HCT116 (cell line): ENCODE measurements around the gene CALML3. TPM values are rescaled to one million over a fixed set of nuclear protein-coding genes. Genes with fewer than 3 reads are reported as not detected.

ENCODE experiments used
- ATAC-seq: fragments of 200-7000 bp; cut with Tn5 transposase; 2 replicates; pipeline ENCODE4 v1.9.1; 2020; ENCODE audit warnings: mild to moderate bottlenecking, moderate library complexity
- BruUV-seq: library from RNA; stranded (reverse); fragments of 400-500 nt; replicated peaks from 2 replicates; lab custom pipeline; 2021; lab: Mats Ljungman, UMichigan
- CTCF ChIA-PET: fragments of 300-600 bp; sonication (Branson Sonifier 250); formaldehyde crosslinking; loops from one replicate; lab custom pipeline; 2021; ENCODE audit warnings: antibody characterized with exemption; lab: Charles Lee
- POLR2A ChIA-PET: fragments of 300-600, 350-600 bp; sonication (Branson Sonifier 250); formaldehyde crosslinking; loops from one replicate; lab custom pipeline; 2021; ENCODE audit warnings: antibody characterized with exemption; lab: Charles Lee
- RAD21 ChIA-PET, 2 experiments: fragments of 300-600 bp; sonication (Branson Sonifier 250); formaldehyde crosslinking; loops; one replicate each; lab custom pipeline; 2023; ENCODE audit warnings: low total read pairs in 2 of 2; ENCODE audit not compliant: uncharacterized antibody in 2 of 2, unreplicated experiment in 2 of 2, low non-redundant PET in 1 of 2; lab: Charles Lee
- DNase-seq: peaks from one replicate; pipeline ENCODE4 v3.0.0-alpha.2; 2010; ENCODE audit warnings: low read depth, low spot score
- H2AFZ ChIP-seq: fragments of 200-600 bp; shearing (Covaris generic), sonication (generic); 2 replicates; pipeline ENCODE4 v1.6.1; 2017; ENCODE audit warnings: low read depth, mixed run types, mixed read lengths, antibody characterized with exemption, low read length; ENCODE audit not compliant: poor library complexity, severe bottlenecking
- H3K27ac ChIP-seq: 2 replicates; pipeline ENCODE4 v1.5.1; 2012; ENCODE audit warnings: low read depth, low read length
- H3K27me3 ChIP-seq: fragments of 200-600 bp; sonication (generic); 2 replicates; pipeline ENCODE4 v1.6.1; 2016; ENCODE audit warnings: mixed run types, low read length, mixed read lengths; ENCODE audit not compliant: insufficient read depth
- H3K36me3 ChIP-seq, 2 experiments: fragments of 200-500 bp in 1 of 2; fragments of 200-600 bp in 1 of 2; sonication (Bioruptor generic) in 1 of 2; sonication (generic) in 1 of 2; 2 replicates each; pipeline versions ENCODE4 v1.5.1 to v1.6.1; 2014 to 2016; ENCODE audit warnings: low read length in 2 of 2, inconsistent platforms in 1 of 2, mixed read lengths in 1 of 2, mixed run types in 1 of 2; ENCODE audit not compliant: insufficient read depth in 2 of 2, control insufficient read depth in 1 of 2
- H3K4me1 ChIP-seq, 2 experiments: fragments of 200-600 bp in 1 of 2; sonication (generic) in 1 of 2; 2 replicates each; pipeline versions ENCODE4 v1.5.1 to v1.6.1; 2012 to 2017; ENCODE audit warnings: low read length in 2 of 2, inconsistent platforms in 1 of 2, mild to moderate bottlenecking in 1 of 2, mixed read lengths in 1 of 2, mixed run types in 1 of 2, moderate library complexity in 1 of 2; ENCODE audit not compliant: insufficient read depth in 2 of 2, control insufficient read depth in 1 of 2
- H3K4me2 ChIP-seq: fragments of 200-600 bp; sonication (generic); 2 replicates; pipeline ENCODE4 v1.6.1; 2017; ENCODE audit warnings: mixed run types, low read length, mixed read lengths
- H3K4me3 ChIP-seq, 2 experiments: fragments of 200-600 bp in 1 of 2; sonication (generic) in 1 of 2; replicated peaks in 1 of 2; 2 replicates each; pipeline ENCODE4 v1.5.1; 2011 to 2016; ENCODE audit warnings: low read length in 2 of 2, control low read depth in 1 of 2, low read depth in 1 of 2, mild to moderate bottlenecking in 1 of 2, mixed read lengths in 1 of 2, mixed run types in 1 of 2
- H3K79me2 ChIP-seq: fragments of 200-600 bp; sonication (generic); 2 replicates; pipeline ENCODE4 v1.6.1; 2017; ENCODE audit warnings: mild to moderate bottlenecking, mixed run types, low read length, moderate library complexity, mixed read lengths; ENCODE audit not compliant: insufficient read depth
- H3K9ac ChIP-seq: fragments of 200-600 bp; sonication (generic); 2 replicates; pipeline ENCODE4 v1.6.1; 2016; ENCODE audit warnings: low read length, mixed read lengths
- H3K9me2 ChIP-seq: fragments of 200-600 bp; sonication (generic), shearing (Covaris generic); 2 replicates; pipeline ENCODE4 v1.6.1; 2017; ENCODE audit warnings: mixed run types, mild to moderate bottlenecking, moderate library complexity; ENCODE audit not compliant: insufficient read depth
- H3K9me3 ChIP-seq, 2 experiments: fragments of 200-500 bp in 1 of 2; fragments of 200-600 bp in 1 of 2; sonication (Bioruptor generic) in 1 of 2; sonication (generic) in 1 of 2; 2 replicates each; pipeline ENCODE4 v1.6.1; 2014 to 2017; ENCODE audit warnings: low read length in 2 of 2, mixed read lengths in 2 of 2, inconsistent platforms in 1 of 2, low read depth in 1 of 2, mild to moderate bottlenecking in 1 of 2, mixed run types in 1 of 2, moderate library complexity in 1 of 2; ENCODE audit not compliant: control insufficient read depth in 1 of 2, insufficient read depth in 1 of 2
- H4K20me1 ChIP-seq: fragments of 200-600 bp; sonication (generic), shearing (Covaris generic); 2 replicates; pipeline ENCODE4 v1.6.1; 2017; ENCODE audit warnings: mixed run types, mild to moderate bottlenecking, moderate library complexity; ENCODE audit not compliant: insufficient read depth
- EGR1 ChIP-seq: IDR thresholded peaks from 2 replicates; pipeline ENCODE4 v1.6.1; 2012; ENCODE audit warnings: low read depth
- ELF1 ChIP-seq: IDR thresholded peaks from 2 replicates; pipeline ENCODE4 v1.6.1; 2012; ENCODE audit warnings: low read depth, borderline replicate concordance
- EZH2phosphoT487 ChIP-seq: fragments of 200-600 bp; IDR thresholded peaks from 2 replicates; pipeline ENCODE4 v1.6.1; 2018; ENCODE audit warnings: antibody characterized with exemption, borderline replicate concordance
- JUND ChIP-seq: IDR thresholded peaks from 2 replicates; pipeline ENCODE4 v1.6.1; 2012
- POLR2A ChIP-seq: IDR thresholded peaks from 2 replicates; pipeline ENCODE4 v1.7.0; 2011; ENCODE audit warnings: borderline replicate concordance; ENCODE audit not compliant: insufficient read depth, insufficient read length; ENCODE audit errors: extremely low read depth
- POLR2AphosphoS5 ChIP-seq: IDR thresholded peaks from 2 replicates; pipeline ENCODE4 v1.6.1; 2011; ENCODE audit warnings: mild to moderate bottlenecking, low read depth, low read length, moderate library complexity
- RAD21 ChIP-seq: IDR thresholded peaks from 2 replicates; pipeline ENCODE4 v1.6.1; 2012; ENCODE audit warnings: low read depth, mild to moderate bottlenecking
- SIN3A ChIP-seq: IDR thresholded peaks from 2 replicates; pipeline ENCODE4 v1.6.1; 2012; ENCODE audit warnings: low read depth
- YY1 ChIP-seq: IDR thresholded peaks from 2 replicates; pipeline ENCODE4 v1.6.1; 2011; ENCODE audit warnings: low read length, low read depth, moderate library complexity, mild to moderate bottlenecking; ENCODE audit not compliant: insufficient replicate concordance; ENCODE audit errors: extremely low read depth
- intact Hi-C: fragments of 100-400 bp; cut with micrococcal nuclease; formaldehyde crosslinking; loops from 2 replicates; pipeline ENCODE4 v1.10.0; 2022
- total RNA-seq: library from RNA; stranded (reverse); gene quantifications from one replicate; pipeline ENCODE4 v1.2.1, GENCODE V29; 2021; ENCODE audit not compliant: unreplicated experiment
- TF ChIP-seq, protein P1 (sequence below): IDR thresholded peaks from 2 replicates; pipeline ENCODE4 v1.6.1; 2011; ENCODE audit warnings: mild to moderate bottlenecking, low read length, moderate library complexity; ENCODE audit not compliant: insufficient replicate concordance; ENCODE audit errors: extremely low read depth
- TF ChIP-seq, protein P2 (sequence below): IDR thresholded peaks from 2 replicates; pipeline ENCODE4 v1.6.1; 2012

The CALML3 gene
- total RNA-seq, 1 experiment from 2014 or later = not detected

DNA sequence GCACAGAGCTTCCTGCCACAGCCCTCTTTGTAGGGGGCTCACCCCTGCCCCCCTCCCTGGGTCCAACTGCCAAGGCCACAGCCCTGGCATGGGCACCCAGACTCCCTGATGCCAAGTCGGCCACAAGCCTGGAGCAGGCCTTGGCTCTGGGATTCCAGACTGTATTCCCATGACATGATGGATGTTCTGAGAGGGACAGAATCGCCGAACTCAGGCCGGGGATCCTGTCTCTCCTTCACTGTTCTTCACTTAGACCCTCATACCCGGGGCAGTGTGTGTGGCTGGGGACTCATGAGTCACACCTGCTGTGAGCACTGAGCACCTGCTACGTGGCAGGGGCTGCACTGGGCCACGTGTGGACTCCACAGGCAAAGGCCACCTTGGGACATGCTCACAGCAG lies 33.3 kb upstream of the CALML3 start:
- Histone ChIP-seq H3K27me3 (no peaks in the 10 kb centered on the region), H3K9me3 (no peaks in the 10 kb centered on the region), H3K27ac (no peak overlapping the region), H3K9me2 (no peaks in the 10 kb centered on the region), H4K20me1 (no peaks in the 10 kb centered on the region), H3K4me3 (no peak overlapping the region), H3K36me3 (no peaks in the 10 kb centered on the region), H3K79me2 (no peaks in the 10 kb centered on the region), H3K4me1 (peaks cover 0 to 5% of the 10 kb centered on the region in 2 experiments; a peak in 1 of 4 replicates), H2AFZ (no peak overlapping the region), H3K9ac (no peak overlapping the region), H3K4me2 (no peak overlapping the region)
- CTCF ChIA-PET = no interaction called here
- ATAC-seq = no peak
- POLR2A ChIA-PET = no interaction called here
- no peak for DNase-seq
- RAD21 ChIA-PET = no interaction called here
- intact Hi-C loops = no loop called here
- BruUV-seq = no TSS peak
- TF ChIP-seq ELF1 (no peak), YY1 (no peak), RAD21 (no peak), EZH2phosphoT487 (no peak)
- TF ChIP-seq, protein P1, sequence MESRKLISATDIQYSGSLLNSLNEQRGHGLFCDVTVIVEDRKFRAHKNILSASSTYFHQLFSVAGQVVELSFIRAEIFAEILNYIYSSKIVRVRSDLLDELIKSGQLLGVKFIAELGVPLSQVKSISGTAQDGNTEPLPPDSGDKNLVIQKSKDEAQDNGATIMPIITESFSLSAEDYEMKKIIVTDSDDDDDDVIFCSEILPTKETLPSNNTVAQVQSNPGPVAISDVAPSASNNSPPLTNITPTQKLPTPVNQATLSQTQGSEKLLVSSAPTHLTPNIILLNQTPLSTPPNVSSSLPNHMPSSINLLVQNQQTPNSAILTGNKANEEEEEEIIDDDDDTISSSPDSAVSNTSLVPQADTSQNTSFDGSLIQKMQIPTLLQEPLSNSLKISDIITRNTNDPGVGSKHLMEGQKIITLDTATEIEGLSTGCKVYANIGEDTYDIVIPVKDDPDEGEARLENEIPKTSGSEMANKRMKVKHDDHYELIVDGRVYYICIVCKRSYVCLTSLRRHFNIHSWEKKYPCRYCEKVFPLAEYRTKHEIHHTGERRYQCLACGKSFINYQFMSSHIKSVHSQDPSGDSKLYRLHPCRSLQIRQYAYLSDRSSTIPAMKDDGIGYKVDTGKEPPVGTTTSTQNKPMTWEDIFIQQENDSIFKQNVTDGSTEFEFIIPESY = no peak
- TF ChIP-seq, protein P2, sequence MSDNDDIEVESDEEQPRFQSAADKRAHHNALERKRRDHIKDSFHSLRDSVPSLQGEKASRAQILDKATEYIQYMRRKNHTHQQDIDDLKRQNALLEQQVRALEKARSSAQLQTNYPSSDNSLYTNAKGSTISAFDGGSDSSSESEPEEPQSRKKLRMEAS = no peak

DNA sequence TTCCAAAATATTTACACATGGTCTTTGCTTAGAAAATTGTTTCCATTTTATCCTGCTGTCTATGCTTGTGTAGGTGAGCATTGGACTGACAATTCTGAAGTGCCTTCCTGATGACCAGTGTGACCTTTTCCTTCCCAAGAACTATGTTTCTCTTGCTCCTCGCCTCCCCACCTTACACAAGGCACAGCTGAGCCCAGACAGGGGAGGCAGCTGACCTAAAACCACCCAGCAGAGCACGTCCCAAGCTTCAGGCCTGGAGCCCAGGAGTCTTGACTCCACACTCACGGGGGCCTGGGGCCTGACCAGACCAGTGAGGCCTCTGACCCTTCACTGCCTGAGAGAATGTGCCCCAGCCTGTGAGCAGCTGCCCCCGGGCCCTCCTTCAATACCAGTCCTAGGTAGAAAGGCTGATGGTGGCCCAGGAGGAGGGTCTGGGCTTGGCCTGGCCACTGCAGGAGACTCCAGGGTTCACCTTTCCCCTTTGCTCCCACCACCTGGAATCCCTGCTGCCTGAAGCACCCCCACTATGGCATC lies 32.4 kb upstream of the CALML3 start:
- H3K9me2 ChIP-seq = no peaks in the 10 kb centered on the region
- CTCF ChIA-PET = no interaction called here
- H3K9me3 ChIP-seq = no peaks in the 10 kb centered on the region
- H3K27me3 ChIP-seq = no peaks in the 10 kb centered on the region
- H3K4me1 ChIP-seq = peaks cover 0 to 5% of the 10 kb centered on the region in 2 experiments; a peak in 1 of 4 replicates
- no peaks in the 10 kb centered on the region for H3K36me3 ChIP-seq
- H3K27ac ChIP-seq = no peak overlapping the region
- ATAC-seq (no peak), DNase-seq (no peak)
- no peak overlapping the region for H3K4me3 ChIP-seq
- POLR2A ChIA-PET = no interaction called here
- H2AFZ ChIP-seq = no peak overlapping the region
- RAD21 ChIA-PET = no interaction called here
- intact Hi-C loops = no loop called here
- no peak overlapping the region for H3K4me2 ChIP-seq
- no peaks in the 10 kb centered on the region for H3K79me2 ChIP-seq
- BruUV-seq = no TSS peak
- no peak overlapping the region for H3K9ac ChIP-seq
- H4K20me1 ChIP-seq = no peaks in the 10 kb centered on the region
- no peak for TF ChIP-seq EZH2phosphoT487
- no peak for TF ChIP-seq ELF1
- no peak for TF ChIP-seq POLR2AphosphoS5
- TF ChIP-seq SIN3A = no peak
- no peak for TF ChIP-seq POLR2A
- TF ChIP-seq EGR1 = no peak
- TF ChIP-seq JUND = no peak
- TF ChIP-seq, all 23 proteins: peak for 0
